Activated CD8-positive, alpha-beta T cell treated with anti-CD3 and anti-CD28 coated beads for 36 hours (primary cell): Measurements from ENCODE around the gene WEE2. TPM values are rescaled to one million over a fixed set of nuclear protein-coding genes. Genes with fewer than 3 reads are reported as not detected.

Source experiments
- ATAC-seq: fragments of 200-7000 bp; cut with Tn5 transposase; one replicate; pipeline ENCODE4 v1.10.0; 2021; ENCODE audit warnings: mild to moderate bottlenecking, moderate library complexity
- CTCF ChIA-PET: fragments of 350-600 bp; sonication (Branson Sonifier 250); formaldehyde crosslinking; loops from one replicate; lab custom pipeline; 2021; ENCODE audit warnings: antibody characterized with exemption; lab: Charles Lee
- POLR2A ChIA-PET: fragments of 350-600 bp; sonication (Branson Sonifier 250); formaldehyde crosslinking; loops from one replicate; lab custom pipeline; 2021; ENCODE audit warnings: antibody characterized with exemption; lab: Charles Lee
- DNase-seq: peaks from one replicate; pipeline ENCODE4 v3.0.0-alpha.2; 2020
- H3K27ac Mint-ChIP-seq: one replicate; pipeline ENCODE4 v1.8.0; 2021; ENCODE audit warnings: mild to moderate bottlenecking, mixed read lengths
- H3K27me3 Mint-ChIP-seq: one replicate; pipeline ENCODE4 v1.8.0; 2021; ENCODE audit warnings: mixed read lengths
- H3K36me3 Mint-ChIP-seq: one replicate; pipeline ENCODE4 v1.8.0; 2021; ENCODE audit warnings: low read depth, mixed read lengths
- H3K4me1 Mint-ChIP-seq: one replicate; pipeline ENCODE4 v1.8.0; 2021; ENCODE audit warnings: low read depth, mixed read lengths
- H3K4me3 Mint-ChIP-seq: one replicate; pipeline ENCODE4 v1.8.0; 2021; ENCODE audit warnings: mild to moderate bottlenecking, moderate library complexity, mixed read lengths
- H3K9me3 Mint-ChIP-seq: one replicate; pipeline ENCODE4 v1.8.0; 2021; ENCODE audit warnings: mixed read lengths
- intact Hi-C: fragments of 100-400 bp; cut with micrococcal nuclease; formaldehyde crosslinking; loops from one replicate; pipeline ENCODE4 v1.10.0; 2022
- total RNA-seq, 2 experiments: library from RNA; stranded (reverse); gene quantifications; one replicate each; pipeline ENCODE4 v1.2.3, GENCODE V29; 2021
- TF ChIP-seq, protein P1 (sequence below): fragments of 200-600 bp; IDR thresholded peaks from one replicate; pipeline ENCODE4 v1.8.0; 2022; ENCODE audit warnings: antibody characterized with exemption, mild to moderate bottlenecking

The WEE2 gene
- total RNA-seq, 2 experiments from 2014 or later: not detected

DNA sequence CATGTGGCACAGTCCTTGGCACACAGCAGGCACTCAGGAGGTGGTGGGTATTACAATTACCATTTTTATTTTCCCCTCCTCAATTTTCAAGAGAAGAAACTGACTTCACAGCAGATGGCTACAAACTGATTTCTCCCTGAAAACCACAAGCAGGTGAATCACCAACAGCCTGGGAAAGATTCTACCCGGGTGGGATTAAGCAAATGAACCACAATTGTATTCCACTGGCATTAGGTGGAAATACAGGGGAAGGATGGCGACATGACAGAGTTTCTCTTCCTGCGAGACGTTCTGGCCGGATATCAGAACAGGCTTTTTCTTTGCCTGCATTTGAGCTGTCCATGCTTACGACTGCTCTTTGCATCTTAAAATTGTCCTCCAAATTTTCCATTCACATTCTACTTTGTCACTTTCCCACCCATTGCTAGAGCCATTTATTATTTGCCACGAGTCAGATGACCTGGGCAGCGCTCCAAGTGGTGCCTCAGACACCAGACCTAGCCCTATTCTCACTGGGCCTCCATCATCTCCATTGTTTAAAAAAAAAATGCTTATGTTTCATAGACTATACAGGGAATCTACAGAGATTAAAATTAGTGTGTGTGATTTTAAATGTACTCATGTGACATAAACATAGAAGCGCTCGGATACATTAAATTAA lies 10.8 kb upstream of the WEE2 start:
- no peak overlapping the region for H3K27ac Mint-ChIP-seq
- peaks cover 61% of the 10 kb centered on the region for H3K4me1 Mint-ChIP-seq
- H3K9me3 Mint-ChIP-seq: no peaks in the 10 kb centered on the region
- no peaks in the 10 kb centered on the region for H3K27me3 Mint-ChIP-seq
- no peak overlapping the region for H3K4me3 Mint-ChIP-seq
- intact Hi-C loops: no loop called here
- TF ChIP-seq, protein P1, sequence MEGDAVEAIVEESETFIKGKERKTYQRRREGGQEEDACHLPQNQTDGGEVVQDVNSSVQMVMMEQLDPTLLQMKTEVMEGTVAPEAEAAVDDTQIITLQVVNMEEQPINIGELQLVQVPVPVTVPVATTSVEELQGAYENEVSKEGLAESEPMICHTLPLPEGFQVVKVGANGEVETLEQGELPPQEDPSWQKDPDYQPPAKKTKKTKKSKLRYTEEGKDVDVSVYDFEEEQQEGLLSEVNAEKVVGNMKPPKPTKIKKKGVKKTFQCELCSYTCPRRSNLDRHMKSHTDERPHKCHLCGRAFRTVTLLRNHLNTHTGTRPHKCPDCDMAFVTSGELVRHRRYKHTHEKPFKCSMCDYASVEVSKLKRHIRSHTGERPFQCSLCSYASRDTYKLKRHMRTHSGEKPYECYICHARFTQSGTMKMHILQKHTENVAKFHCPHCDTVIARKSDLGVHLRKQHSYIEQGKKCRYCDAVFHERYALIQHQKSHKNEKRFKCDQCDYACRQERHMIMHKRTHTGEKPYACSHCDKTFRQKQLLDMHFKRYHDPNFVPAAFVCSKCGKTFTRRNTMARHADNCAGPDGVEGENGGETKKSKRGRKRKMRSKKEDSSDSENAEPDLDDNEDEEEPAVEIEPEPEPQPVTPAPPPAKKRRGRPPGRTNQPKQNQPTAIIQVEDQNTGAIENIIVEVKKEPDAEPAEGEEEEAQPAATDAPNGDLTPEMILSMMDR: no peak
- ATAC-seq: no peak
- no peak for DNase-seq
- POLR2A ChIA-PET: no interaction called here
- CTCF ChIA-PET: no interaction called here
- peaks cover 2% of the 10 kb centered on the region for H3K36me3 Mint-ChIP-seq

DNA sequence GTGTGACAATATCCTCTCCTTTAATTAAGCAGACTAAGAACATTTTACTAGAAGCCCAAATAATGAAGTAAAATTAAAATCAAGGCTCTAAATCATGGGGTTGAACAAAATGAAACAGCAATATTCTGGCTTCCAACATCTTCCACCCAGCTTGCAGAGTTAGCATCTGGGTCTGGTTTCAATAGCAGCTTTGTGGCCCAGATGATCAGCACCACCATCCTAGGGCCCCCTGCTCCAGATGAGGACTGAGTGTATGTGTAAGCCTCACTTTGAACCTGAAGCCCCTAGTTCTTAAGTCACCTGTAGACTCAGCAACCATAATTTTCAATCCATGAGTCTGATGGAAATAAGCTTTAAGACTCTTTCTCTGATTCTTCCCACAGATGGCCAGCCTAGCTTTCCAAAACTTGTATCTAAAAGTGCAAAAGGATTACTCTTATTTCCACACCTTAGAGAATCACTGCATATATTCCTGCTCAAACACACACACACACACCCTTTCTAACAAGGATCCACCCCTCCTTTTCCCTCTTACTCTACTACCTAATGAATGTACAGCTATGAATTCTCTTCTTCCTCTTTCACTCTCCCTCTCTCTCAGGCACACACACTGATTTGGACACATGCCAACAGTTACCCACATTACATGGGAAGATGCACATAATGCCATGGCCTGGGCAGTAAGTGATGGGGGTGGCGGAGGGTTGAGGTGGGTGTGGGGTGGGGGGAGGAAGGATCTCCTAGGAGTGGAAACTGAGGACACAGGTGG lies 9.7 kb upstream of the WEE2 start:
- TF ChIP-seq, protein P1: no peak
- peaks cover 61% of the 10 kb centered on the region for H3K4me1 Mint-ChIP-seq
- intact Hi-C loops: no loop called here
- ATAC-seq (no peak), DNase-seq (peak; percentile 9)
- H3K27ac Mint-ChIP-seq: no peak overlapping the region
- ChIA-PET CTCF (interaction anchor here (0.8 to 1.4 kb wide), 3 partner anchors 12 to 41 kb away, joined by 3 to 4 read pairs (median 4); partner anchors contain the start of gene SSBP1), POLR2A (interaction anchor here (1.6 kb wide), 1 partner anchor 40 kb away, joined by 4 read pairs; the partner anchor contains the start of gene SSBP1)
- peaks cover 2% of the 10 kb centered on the region for H3K27me3 Mint-ChIP-seq
- H3K9me3 Mint-ChIP-seq: no peaks in the 10 kb centered on the region
- no peak overlapping the region for H3K4me3 Mint-ChIP-seq
- H3K36me3 Mint-ChIP-seq: peaks cover 2% of the 10 kb centered on the region

DNA sequence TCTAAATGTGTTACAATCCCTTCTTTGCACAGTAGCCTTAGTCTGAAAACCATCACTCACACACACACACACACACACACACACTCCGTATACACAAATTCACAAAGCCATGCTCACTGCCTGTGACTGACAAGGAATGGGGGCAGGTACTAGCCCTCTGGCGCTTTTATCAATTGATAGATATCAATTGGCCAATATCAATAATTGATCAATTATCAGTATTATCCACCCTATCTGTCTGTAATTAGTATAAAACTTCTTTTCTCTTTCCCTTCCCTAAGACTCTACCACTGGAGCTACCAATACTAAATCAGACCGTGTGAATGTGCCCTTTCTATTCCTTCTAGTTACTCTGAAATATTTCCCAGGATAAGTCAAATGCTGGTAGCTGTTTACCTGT lies 8.3 kb upstream of the WEE2 start:
- ATAC-seq (no peak), DNase-seq (no peak)
- H3K4me3 Mint-ChIP-seq: peak overlapping the region; percentile 71
- intact Hi-C loops: no loop called here
- TF ChIP-seq, protein P1: no peak
- peaks cover 2% of the 10 kb centered on the region for H3K27me3 Mint-ChIP-seq
- H3K36me3 Mint-ChIP-seq: peaks cover 2% of the 10 kb centered on the region
- peaks cover 53% of the 10 kb centered on the region for H3K4me1 Mint-ChIP-seq
- no peak overlapping the region for H3K27ac Mint-ChIP-seq
- H3K9me3 Mint-ChIP-seq: no peaks in the 10 kb centered on the region
- ChIA-PET CTCF (interaction anchor here (1.2 to 4.5 kb wide), 3 partner anchors 10 to 45 kb away, joined by 4 to 23 read pairs (median 4); partner anchors contain the start of gene SSBP1), POLR2A (interaction anchor here (1.6 to 3.3 kb wide), 2 partner anchors 38 kb away, joined by 4 to 13 read pairs; partner anchors contain the start of gene SSBP1)

DNA sequence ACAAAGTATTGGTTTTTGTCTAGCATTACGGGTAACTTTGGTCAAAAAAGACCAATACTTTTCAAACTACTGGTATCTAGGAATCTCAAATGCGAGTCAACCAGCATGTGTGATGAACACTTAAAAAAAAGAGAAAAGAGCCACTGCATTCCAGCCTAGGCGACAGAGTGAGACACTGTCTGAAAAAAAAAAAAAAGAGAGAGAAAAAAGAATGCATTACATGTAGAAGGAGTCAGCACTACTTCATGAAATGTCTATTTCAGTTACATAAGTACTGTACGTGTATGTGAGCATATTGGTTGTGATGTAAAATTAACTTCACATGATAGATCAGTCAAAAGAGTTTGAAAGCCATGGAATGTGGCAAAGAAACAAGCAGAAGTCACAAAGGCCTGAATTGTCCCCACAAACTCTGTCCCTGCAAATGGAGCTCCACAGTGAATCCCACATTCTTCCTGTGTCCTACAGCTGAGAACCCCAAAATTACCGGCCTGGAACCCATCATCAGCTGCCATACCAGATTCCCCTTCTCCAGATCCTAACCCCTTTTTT lies 7.8 kb upstream of the WEE2 start:
- Mint-ChIP-seq H3K36me3 (peaks cover 2% of the 10 kb centered on the region), H3K27me3 (peaks cover 2% of the 10 kb centered on the region), H3K9me3 (no peaks in the 10 kb centered on the region), H3K27ac (peak overlapping the region; percentile 49), H3K4me1 (peaks cover 53% of the 10 kb centered on the region), H3K4me3 (peak overlapping the region; percentile 71)
- ATAC-seq (no peak), DNase-seq (no peak)
- intact Hi-C loops: no loop called here
- ChIA-PET POLR2A (interaction anchor here (1.1 to 3.3 kb wide), 5 partner anchors 10 to 54 kb away, joined by 3 to 13 read pairs (median 3); partner anchors contain the start of gene SSBP1), CTCF (interaction anchor here (1.3 to 4.5 kb wide), 4 partner anchors 10 to 85 kb away, joined by 4 to 28 read pairs (median 14); partner anchors contain the start of gene SSBP1)
- TF ChIP-seq, protein P1: no peak
